Measurements from ENCODE around the gene OFD1. TPM values are rescaled to one million over a fixed set of nuclear protein-coding genes. Genes with fewer than 3 reads are reported as not detected.
"Not testable (repeated sequence)": the region's sequence is repeated elsewhere in the genome, so short reads cannot be mapped to it uniquely, and the experiment has no call there.

OFD1 gene
- total and polyA plus RNA-seq, 9 donors, result 21.8 to 35.7 (median 32.1) TPM

DNA sequence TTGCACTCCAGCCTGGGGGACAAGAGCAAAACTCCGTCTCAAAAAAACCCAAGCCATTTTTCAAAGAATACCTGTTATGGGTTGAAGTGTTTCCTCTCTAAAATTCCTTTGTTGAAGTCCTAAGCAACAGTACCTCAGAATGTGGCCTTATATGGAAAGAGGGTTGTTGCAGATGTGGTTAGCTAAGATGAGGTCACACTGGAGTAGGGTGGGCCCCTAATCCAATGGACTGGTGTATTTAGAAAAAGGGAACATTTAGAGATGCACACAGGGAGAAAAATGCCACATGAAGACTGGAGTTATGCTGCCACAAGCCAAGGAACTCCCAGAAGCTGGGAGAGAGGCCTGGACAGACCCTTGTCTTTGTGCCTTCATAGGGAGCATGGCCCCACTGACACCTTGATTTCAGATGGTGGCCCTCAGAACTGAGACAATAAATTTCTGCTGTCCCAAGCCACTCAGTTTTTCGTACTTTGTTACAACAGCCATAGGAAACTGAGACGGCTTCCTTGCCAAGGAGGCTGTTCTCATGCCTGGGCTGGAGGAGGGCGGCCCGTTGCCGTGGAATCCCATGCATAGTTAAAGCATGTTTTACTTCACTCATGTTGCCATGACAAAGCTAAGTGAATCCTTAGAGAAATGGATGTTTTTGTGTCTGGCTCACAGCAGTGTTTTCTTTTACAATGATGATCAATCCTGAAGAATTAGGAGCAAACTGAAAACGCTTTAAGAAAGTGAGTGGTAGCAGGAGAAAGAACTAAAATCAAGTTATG, 16.7 kb upstream of the OFD1 start:
- Histone ChIP-seq H3K27ac (no peak overlapping the region), H3K4me1 (ENCODE audit: insufficient read depth) (peaks cover 11% of the 10 kb centered on the region), H3K9me3 (no peaks in the 10 kb centered on the region), H3K36me3 (no peaks in the 10 kb centered on the region), H3K4me3 (no peak overlapping the region), H3K27me3 (no peaks in the 10 kb centered on the region)
- intact Hi-C loops (cut with DNase I), result no loop called here
- no peak for TF ChIP-seq POLR2A (IDR thresholded peaks at IDR 0.05)
- TF ChIP-seq, protein P1, sequence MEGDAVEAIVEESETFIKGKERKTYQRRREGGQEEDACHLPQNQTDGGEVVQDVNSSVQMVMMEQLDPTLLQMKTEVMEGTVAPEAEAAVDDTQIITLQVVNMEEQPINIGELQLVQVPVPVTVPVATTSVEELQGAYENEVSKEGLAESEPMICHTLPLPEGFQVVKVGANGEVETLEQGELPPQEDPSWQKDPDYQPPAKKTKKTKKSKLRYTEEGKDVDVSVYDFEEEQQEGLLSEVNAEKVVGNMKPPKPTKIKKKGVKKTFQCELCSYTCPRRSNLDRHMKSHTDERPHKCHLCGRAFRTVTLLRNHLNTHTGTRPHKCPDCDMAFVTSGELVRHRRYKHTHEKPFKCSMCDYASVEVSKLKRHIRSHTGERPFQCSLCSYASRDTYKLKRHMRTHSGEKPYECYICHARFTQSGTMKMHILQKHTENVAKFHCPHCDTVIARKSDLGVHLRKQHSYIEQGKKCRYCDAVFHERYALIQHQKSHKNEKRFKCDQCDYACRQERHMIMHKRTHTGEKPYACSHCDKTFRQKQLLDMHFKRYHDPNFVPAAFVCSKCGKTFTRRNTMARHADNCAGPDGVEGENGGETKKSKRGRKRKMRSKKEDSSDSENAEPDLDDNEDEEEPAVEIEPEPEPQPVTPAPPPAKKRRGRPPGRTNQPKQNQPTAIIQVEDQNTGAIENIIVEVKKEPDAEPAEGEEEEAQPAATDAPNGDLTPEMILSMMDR (IDR thresholded peaks at IDR 0.05), result no peak
- TF ChIP-seq EP300 (IDR thresholded peaks at IDR 0.05), result no peak
- 61 to 73% (median 64%) methylated on average over 7 of the region's 7 CpGs for WGBS, 3 donors
- DNase-seq, result peak in 3 of 5 donors; percentile 35 to 54 (median 50)

DNA sequence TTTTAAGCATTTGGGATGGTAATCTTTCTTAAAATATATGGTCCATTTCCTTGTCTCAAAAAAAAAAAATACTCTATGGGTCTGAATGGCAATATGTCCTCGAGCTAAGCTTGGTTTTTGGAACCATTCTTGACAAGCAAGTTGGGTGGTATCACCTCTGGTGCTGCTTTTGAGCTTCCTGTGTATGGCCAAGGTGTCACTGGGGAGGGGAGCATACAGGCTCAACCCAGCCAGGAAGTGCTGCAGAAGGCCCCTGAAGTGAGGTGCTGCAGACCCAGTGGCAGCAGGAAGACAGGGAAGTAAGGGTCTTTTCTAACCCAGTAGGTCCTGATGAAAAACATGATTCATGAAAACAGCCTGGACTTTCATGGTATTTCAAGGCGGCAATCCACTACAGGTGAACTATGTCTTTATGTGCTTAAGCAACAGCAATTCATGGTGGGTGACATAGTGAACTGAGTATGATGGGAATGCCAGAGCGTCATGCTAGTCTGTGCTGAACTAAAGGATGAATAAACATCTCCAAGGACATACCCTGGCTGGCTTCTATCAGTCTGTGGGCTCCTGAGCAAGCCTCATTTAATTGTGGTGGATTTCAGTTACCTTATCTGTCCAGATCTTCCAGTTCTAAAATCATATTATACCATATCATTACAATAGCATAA, 15.2 kb upstream of the OFD1 start:
- H3K9me3 ChIP-seq, result no peaks in the 10 kb centered on the region
- H3K4me3 ChIP-seq, result no peak overlapping the region
- no peak for DNase-seq
- TF ChIP-seq POLR2A (IDR thresholded peaks at IDR 0.05) (no peak), EP300 (IDR thresholded peaks at IDR 0.05) (no peak)
- TF ChIP-seq, protein P1 (IDR thresholded peaks at IDR 0.05), result no peak
- H3K27me3 ChIP-seq, result no peaks in the 10 kb centered on the region
- 88 to 96% (median 90%) methylated on average over 3 of the region's 3 CpGs for WGBS, 3 donors
- intact Hi-C loops (cut with DNase I), result no loop called here
- H3K4me1 ChIP-seq (ENCODE audit: insufficient read depth), result peaks cover 11% of the 10 kb centered on the region
- no peak overlapping the region for H3K27ac ChIP-seq
- H3K36me3 ChIP-seq, result no peaks in the 10 kb centered on the region

GRCh38 chrX:13721371-13721770, 13.2 kb upstream of the OFD1 start:
- TF ChIP-seq EP300 (IDR thresholded peaks at IDR 0.05) (no peak), POLR2A (IDR thresholded peaks at IDR 0.05) (no peak)
- TF ChIP-seq, protein P1 (IDR thresholded peaks at IDR 0.05), result no peak
- Histone ChIP-seq H3K4me1 (ENCODE audit: insufficient read depth) (peaks cover 11% of the 10 kb centered on the region), H3K4me3 (no peak overlapping the region), H3K27me3 (no peaks in the 10 kb centered on the region), H3K36me3 (no peaks in the 10 kb centered on the region), H3K27ac (peak overlapping the region in 1 of 2 donors; percentile 59), H3K9me3 (no peaks in the 10 kb centered on the region)
- no peak for DNase-seq
- intact Hi-C loops (cut with DNase I), result no loop called here
- 72 to 80% (median 73%) methylated on average over 4 of the region's 4 CpGs for WGBS, 3 donors

DNA sequence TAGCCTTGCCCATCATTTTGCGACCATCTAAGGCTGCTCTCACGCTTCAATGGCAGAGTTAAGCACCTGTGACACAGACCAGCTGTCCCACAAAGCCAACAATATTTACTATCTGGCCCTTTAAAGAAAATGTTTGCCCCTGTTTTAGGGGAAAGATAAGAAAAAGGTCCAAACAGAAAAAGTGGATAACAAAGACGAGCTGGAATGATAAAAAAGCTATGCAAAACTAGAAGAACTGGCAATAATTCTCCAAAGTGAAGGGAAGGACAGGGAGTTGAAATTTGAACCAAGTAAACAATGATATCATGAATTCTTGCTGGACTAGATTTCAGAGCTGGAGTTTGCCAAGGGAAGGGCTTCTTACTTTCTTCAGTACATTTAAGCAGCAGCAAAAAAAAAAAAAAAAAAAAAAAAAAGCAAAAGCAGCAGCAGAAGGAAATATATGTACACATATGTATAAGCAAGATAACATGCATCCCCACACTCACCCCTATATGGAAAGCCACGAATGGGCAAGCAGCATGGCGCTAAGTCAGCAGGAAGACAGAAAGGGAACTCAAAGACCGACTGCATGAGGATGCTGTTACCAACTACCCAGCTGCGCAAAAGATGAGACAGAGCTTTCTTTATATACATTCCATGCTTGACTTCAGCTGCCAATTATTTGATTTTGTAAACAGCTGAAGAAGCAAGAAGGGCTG, 12.6 kb upstream of the OFD1 start:
- no peak for DNase-seq
- Histone ChIP-seq H3K4me1 (ENCODE audit: insufficient read depth) (peaks cover 11% of the 10 kb centered on the region), H3K9me3 (no peaks in the 10 kb centered on the region), H3K27me3 (no peaks in the 10 kb centered on the region), H3K4me3 (no peak overlapping the region), H3K27ac (peak overlapping the region in 1 of 2 donors; percentile 59), H3K36me3 (no peaks in the 10 kb centered on the region)
- intact Hi-C loops (cut with DNase I), result no loop called here
- TF ChIP-seq, protein P1 (IDR thresholded peaks at IDR 0.05), result no peak
- no peak for TF ChIP-seq EP300 (IDR thresholded peaks at IDR 0.05)
- no peak for TF ChIP-seq POLR2A (IDR thresholded peaks at IDR 0.05)
- 40 to 45% (median 43%) methylated on average over 7 of the region's 7 CpGs for WGBS, 3 donors

DNA sequence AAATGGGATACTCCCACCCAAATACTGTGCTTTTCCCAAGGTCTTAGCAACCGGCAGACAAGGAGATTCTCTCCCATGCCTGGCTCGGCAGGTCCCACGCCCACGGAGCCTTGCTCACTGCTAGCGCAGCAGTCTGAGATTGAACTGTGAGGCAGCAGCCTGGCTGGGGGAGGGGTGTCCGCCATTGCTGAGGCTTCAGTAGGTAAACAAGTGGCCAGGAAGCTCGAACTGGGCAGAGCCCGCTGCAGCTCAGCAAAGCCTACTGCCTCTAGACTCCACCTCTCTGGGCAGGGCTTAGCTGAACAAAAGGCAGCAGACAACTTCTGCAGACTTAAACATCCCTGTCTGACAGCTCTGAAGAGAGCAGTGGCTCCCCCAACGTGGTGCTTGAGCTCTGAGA, 9.7 kb upstream of the OFD1 start:
- H3K9me3 ChIP-seq; DNase-seq; H3K4me1 ChIP-seq (ENCODE audit: insufficient read depth); H3K36me3 ChIP-seq; intact Hi-C loops (cut with DNase I); H3K27me3 ChIP-seq; H3K27ac ChIP-seq; H3K4me3 ChIP-seq: not testable (repeated sequence)
- WGBS, 3 donors, result 86 to 92% (median 88%) methylated on average over 9 of the region's 9 CpGs

- intact Hi-C loops (cut with DNase I); H3K4me1 ChIP-seq (ENCODE audit: insufficient read depth); H3K27me3 ChIP-seq; H3K4me3 ChIP-seq; H3K27ac ChIP-seq; H3K36me3 ChIP-seq; DNase-seq; H3K9me3 ChIP-seq: not testable (repeated sequence)
- WGBS, 3 donors, result 96 to 99% (median 97%) methylated on average over 2 of the region's 2 CpGs
Measured at GRCh38 chrX:13726583-13726982, 8.0 kb upstream of the OFD1 start.

- H3K4me1 ChIP-seq (ENCODE audit: insufficient read depth); H3K27ac ChIP-seq; DNase-seq; H3K27me3 ChIP-seq; H3K36me3 ChIP-seq; H3K9me3 ChIP-seq; H3K4me3 ChIP-seq: not testable (repeated sequence)
- 92 to 98% (median 93%) methylated on average over 1 of the region's 1 CpG for WGBS, 3 donors
- intact Hi-C loops (cut with DNase I), result loop anchor here in 1 of 4 donors (10.0 kb wide), 1 partner anchor 76 kb away; the partner anchor contains the start of gene TCEANC
Measured at GRCh38 chrX:13730523-13730922, 4.0 kb upstream of the OFD1 start.
